ENCODE measurements around the gene ZMYND11.
"Not testable (repeated sequence)": the region's sequence is repeated elsewhere in the genome, so short reads cannot be mapped to it uniquely, and the experiment has no call there.

ZMYND11 gene

DNA sequence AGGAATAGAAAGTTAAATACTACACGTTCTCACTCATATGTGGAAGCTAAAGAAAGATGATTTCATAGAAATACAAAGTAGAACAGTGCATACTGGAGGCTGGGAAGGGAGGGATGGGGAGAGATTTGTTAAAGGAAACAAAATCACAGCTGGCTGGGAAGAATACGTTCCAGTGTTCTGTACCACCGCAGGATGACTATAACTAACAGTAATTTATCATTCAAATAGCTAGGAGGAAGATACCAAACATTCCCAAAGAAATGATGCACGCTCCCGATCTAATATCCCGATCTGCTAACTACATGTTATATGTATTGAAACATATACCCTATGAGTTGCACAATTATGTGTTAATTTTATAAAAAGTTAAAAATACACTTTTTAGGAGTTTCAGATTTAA lies 162.3 kb downstream of the ZMYND11 start:
- TF ChIP-seq, protein P1, sequence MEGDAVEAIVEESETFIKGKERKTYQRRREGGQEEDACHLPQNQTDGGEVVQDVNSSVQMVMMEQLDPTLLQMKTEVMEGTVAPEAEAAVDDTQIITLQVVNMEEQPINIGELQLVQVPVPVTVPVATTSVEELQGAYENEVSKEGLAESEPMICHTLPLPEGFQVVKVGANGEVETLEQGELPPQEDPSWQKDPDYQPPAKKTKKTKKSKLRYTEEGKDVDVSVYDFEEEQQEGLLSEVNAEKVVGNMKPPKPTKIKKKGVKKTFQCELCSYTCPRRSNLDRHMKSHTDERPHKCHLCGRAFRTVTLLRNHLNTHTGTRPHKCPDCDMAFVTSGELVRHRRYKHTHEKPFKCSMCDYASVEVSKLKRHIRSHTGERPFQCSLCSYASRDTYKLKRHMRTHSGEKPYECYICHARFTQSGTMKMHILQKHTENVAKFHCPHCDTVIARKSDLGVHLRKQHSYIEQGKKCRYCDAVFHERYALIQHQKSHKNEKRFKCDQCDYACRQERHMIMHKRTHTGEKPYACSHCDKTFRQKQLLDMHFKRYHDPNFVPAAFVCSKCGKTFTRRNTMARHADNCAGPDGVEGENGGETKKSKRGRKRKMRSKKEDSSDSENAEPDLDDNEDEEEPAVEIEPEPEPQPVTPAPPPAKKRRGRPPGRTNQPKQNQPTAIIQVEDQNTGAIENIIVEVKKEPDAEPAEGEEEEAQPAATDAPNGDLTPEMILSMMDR (IDR thresholded peaks at IDR 0.05; ENCODE audit: extremely low read depth, insufficient read depth, missing control alignments): no peak
- DNase-seq (ENCODE audit: low spot score): no peak
- in situ Hi-C loops (cut with MboI; ENCODE audit: low pct_unique_long_range_greater_than_20kb, low sequenced_read_pairs, unreplicated experiment): no loop called here

DNA sequence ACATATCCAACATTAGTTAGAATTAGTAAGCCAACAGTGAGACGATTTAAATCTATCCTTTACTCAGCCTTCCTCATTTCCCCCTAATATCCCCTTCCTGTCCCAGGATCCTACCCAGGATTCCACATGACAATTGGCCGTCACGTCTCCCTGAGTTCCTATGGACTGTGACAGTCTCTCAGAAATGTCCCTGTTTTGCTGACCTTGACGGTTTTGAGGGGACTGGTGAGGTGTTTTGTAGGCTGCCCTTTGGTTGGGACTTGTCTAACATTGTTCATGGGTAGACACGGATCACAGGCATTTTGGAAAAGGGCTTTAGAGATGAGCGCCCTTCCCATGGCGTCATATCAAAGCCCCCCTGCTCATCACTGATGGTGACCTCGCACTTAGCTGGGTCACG lies 162.8 kb downstream of the ZMYND11 start:
- TF ChIP-seq, protein P1 (IDR thresholded peaks at IDR 0.05; ENCODE audit: extremely low read depth, insufficient read depth, missing control alignments): no peak
- in situ Hi-C loops (cut with MboI; ENCODE audit: low pct_unique_long_range_greater_than_20kb, low sequenced_read_pairs, unreplicated experiment): no loop called here
- no peak for DNase-seq (ENCODE audit: low spot score)

DNA sequence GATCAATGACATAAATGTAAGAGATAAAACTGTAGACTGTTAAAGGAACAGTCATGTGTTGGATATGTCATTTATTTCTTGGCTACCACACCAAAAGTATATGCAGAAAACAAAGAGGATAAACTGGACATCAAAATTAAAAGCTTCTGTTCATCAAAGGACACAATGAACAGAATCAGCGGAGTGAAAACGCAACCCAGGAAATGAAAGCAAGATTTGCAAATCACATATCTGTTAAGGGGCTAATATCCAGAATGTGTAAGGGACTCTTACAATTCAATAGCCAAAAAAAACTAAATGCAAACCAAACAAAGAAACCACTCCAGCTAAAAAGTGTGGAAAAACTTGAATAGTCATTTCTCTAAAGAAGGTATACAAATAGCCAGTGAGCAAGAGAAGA lies 164.3 kb downstream of the ZMYND11 start:
- in situ Hi-C loops (cut with MboI; ENCODE audit: low pct_unique_long_range_greater_than_20kb, low sequenced_read_pairs, unreplicated experiment): no loop called here
- no peak for DNase-seq (ENCODE audit: low spot score)
- TF ChIP-seq, protein P1 (IDR thresholded peaks at IDR 0.05; ENCODE audit: extremely low read depth, insufficient read depth, missing control alignments): no peak

DNA sequence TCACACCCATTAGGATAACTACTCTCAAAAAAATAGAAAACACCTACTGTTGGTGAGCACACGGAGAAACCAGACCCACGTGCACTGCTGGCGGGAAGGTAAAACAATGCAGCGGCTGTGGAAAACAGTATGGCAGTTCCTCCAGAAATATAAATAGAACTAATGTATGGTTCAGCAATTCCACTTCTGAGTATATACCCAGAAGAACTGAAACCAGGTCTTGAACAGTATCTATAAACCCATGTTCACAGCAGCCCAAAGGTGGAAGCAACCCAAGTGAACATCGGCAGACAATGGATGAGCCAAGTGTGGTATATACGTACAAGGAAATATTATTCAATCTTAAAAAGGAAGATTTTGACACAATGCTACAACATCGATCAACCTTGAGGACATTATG lies 164.7 kb downstream of the ZMYND11 start:
- TF ChIP-seq, protein P1 (IDR thresholded peaks at IDR 0.05; ENCODE audit: extremely low read depth, insufficient read depth, missing control alignments): no peak
- in situ Hi-C loops (cut with MboI; ENCODE audit: low pct_unique_long_range_greater_than_20kb, low sequenced_read_pairs, unreplicated experiment): no loop called here
- no peak for DNase-seq (ENCODE audit: low spot score)

DNA sequence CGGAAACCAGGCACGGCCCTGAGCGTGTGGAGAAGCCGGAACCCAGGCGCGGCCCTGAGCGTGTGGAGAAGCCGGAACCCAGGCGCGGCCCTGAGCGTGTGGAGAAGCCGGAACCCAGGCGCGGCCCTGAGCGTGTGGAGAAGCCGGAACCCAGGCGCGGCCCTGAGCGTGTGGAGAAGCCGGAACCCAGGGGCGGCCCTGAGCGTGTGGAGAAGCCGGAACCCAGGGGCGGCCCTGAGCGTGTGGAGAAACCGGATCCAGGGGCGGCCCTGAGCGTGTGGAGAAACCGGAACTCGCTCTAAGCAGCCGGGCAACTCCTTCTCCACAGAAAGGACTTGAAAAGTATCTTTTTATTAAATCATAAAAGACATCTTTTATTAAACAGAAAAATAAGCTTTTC lies 165.3 kb downstream of the ZMYND11 start:
- DNase-seq (ENCODE audit: low spot score); in situ Hi-C loops (cut with MboI; ENCODE audit: low pct_unique_long_range_greater_than_20kb, low sequenced_read_pairs, unreplicated experiment): not testable (repeated sequence)

DNA sequence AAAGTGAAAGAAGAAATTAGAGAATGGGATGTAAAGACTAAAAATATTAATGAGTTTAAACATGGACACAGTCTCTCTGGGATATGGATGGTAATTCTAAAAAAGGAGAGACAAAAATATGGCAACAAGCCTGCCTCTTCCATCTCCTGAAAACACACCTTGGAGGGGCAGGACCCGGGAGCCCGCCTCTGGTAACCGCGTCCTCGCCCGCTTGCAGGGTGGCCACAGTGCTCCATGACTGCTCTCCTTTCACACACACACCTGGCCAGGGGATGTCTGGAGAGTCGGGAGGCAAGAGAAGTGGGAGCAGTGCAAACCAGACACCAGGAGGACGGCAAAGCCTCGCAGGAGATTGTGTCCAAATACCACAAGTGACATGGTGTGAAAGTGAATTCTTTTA lies 166.3 kb downstream of the ZMYND11 start:
- TF ChIP-seq, protein P1 (IDR thresholded peaks at IDR 0.05; ENCODE audit: extremely low read depth, insufficient read depth, missing control alignments): no peak

More for the DNA sequence above, 166.3 kb downstream of the ZMYND11 start:
- no peak for DNase-seq (ENCODE audit: low spot score)
- in situ Hi-C loops (cut with MboI; ENCODE audit: low pct_unique_long_range_greater_than_20kb, low sequenced_read_pairs, unreplicated experiment): no loop called here
